Measurements from ENCODE around the gene SCNN1B.

DNA sequence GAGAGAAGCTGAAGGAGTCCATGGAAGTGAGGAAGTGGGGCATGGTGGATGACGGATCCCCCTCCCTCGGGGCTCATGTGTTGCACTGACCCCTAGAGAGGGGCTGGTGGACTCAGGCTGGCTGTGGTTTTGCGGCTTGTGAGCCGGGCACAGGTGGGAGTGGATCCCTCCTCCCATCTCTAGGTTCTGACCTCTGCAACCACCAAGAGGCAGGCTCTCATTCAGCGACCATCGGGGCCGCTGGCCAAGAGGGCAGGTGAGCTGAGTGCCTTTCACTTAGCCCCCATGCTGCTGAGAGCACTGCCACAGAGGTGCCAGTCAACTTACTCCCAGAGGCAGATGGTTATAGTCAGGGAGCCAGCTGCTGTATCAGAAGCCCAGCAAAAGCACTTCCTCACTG is 67.3 kb downstream of the SCNN1B start:
- TF ChIP-seq, protein P1, sequence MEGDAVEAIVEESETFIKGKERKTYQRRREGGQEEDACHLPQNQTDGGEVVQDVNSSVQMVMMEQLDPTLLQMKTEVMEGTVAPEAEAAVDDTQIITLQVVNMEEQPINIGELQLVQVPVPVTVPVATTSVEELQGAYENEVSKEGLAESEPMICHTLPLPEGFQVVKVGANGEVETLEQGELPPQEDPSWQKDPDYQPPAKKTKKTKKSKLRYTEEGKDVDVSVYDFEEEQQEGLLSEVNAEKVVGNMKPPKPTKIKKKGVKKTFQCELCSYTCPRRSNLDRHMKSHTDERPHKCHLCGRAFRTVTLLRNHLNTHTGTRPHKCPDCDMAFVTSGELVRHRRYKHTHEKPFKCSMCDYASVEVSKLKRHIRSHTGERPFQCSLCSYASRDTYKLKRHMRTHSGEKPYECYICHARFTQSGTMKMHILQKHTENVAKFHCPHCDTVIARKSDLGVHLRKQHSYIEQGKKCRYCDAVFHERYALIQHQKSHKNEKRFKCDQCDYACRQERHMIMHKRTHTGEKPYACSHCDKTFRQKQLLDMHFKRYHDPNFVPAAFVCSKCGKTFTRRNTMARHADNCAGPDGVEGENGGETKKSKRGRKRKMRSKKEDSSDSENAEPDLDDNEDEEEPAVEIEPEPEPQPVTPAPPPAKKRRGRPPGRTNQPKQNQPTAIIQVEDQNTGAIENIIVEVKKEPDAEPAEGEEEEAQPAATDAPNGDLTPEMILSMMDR (IDR thresholded peaks at IDR 0.05) = no peak
- TF ChIP-seq POLR2A (IDR thresholded peaks at IDR 0.05) = no peak

All from gastroesophageal sphincter (tissue), 3 donors.